ENCODE data around the gene OSBPL10.

GRCh38 chr3:31932990-31933389 is 48.1 kb downstream of the OSBPL10 start:
- TF ChIP-seq CTCF (IDR thresholded peaks at IDR 0.05; ENCODE audit: poor library complexity, severe bottlenecking) (no peak), POLR2AphosphoS5 (IDR thresholded peaks at IDR 0.05) (no peak), EP300 (conservative IDR thresholded peaks at IDR 0.05; ENCODE audit: poor library complexity, severe bottlenecking) (no peak), EZH2 (IDR thresholded peaks at IDR 0.05; ENCODE audit: borderline replicate concordance, insufficient read depth, low read length, poor library complexity, severe bottlenecking) (no peak), REST (IDR thresholded peaks at IDR 0.05; ENCODE audit: borderline replicate concordance) (no peak)

Measured in neural cell (in vitro differentiated cells).